CD1c-positive myeloid dendritic cell (primary cell): ENCODE data around the gene IQCN.
A peak's percentile ranks its signal among the peaks of the same experiment; 100 is the strongest.

ENCODE experiments used
- DNase-seq: peaks from one replicate; pipeline ENCODE4 v3.0.0-alpha.2; 2016; ENCODE audit errors: extremely low spot score

The IQCN gene

GRCh38 chr19:18286973-18287635 is 12.9 kb upstream of the IQCN start:
- DNase-seq: no peak

GRCh38 chr19:18284712-18285360 is 10.6 kb upstream of the IQCN start:
- no peak for DNase-seq

GRCh38 chr19:18283338-18283737 is 9.1 kb upstream of the IQCN start:
- no peak for DNase-seq

- DNase-seq: no peak
These were observed 8.5 kb upstream of the IQCN start for GRCh38 chr19:18282788-18283141.

- peak; percentile 62 for DNase-seq
These were observed 8.0 kb upstream of the IQCN start for GRCh38 chr19:18282021-18282787.

- peak; percentile 99 for DNase-seq
These were observed 7.1 kb upstream of the IQCN start, which contains the start of gene JUND for GRCh38 chr19:18281082-18282020. JUND (minus strand) TSS chr19:18281622; CDS start chr19:18281484, 138 bp downstream.

- peak; percentile 85 for DNase-seq
These were observed 6.2 kb upstream of the IQCN start for GRCh38 chr19:18280247-18281081.

- peak; percentile 94 for DNase-seq
These were observed 5.4 kb upstream of the IQCN start for GRCh38 chr19:18279516-18280246.

- no peak for DNase-seq
These were observed 4.9 kb upstream of the IQCN start for GRCh38 chr19:18279266-18279515.

- peak; percentile 56 for DNase-seq
These were observed 4.4 kb upstream of the IQCN start for GRCh38 chr19:18278521-18279265.

- DNase-seq: peak; percentile 90
These were observed 617 bp upstream of the IQCN start for GRCh38 chr19:18274781-18275356.

- DNase-seq: no peak
These were observed 562 bp downstream of the IQCN start for GRCh38 chr19:18273561-18274218.

- DNase-seq: no peak
These were observed 2.8 kb downstream of the IQCN start for GRCh38 chr19:18271433-18271841.

GRCh38 chr19:18270326-18270725 is 3.9 kb downstream of the IQCN start:
- DNase-seq: no peak

- no peak for DNase-seq
These were observed 5.1 kb downstream of the IQCN start for GRCh38 chr19:18269070-18269723.

- no peak for DNase-seq
These were observed 7.2 kb downstream of the IQCN start for GRCh38 chr19:18266771-18267686.

- no peak for DNase-seq
These were observed 8.7 kb downstream of the IQCN start for GRCh38 chr19:18265582-18265981.
